GM12801 (cell line): Measurements from ENCODE around the gene MAP4K4.

Source experiments
- TF ChIP-seq, protein P1 (sequence below): IDR thresholded peaks from one replicate; pipeline ENCODE4 v1.5.1; 2011; ENCODE audit warnings: control low read depth; ENCODE audit not compliant: insufficient read length; ENCODE audit errors: extremely low read depth

Gene MAP4K4

DNA sequence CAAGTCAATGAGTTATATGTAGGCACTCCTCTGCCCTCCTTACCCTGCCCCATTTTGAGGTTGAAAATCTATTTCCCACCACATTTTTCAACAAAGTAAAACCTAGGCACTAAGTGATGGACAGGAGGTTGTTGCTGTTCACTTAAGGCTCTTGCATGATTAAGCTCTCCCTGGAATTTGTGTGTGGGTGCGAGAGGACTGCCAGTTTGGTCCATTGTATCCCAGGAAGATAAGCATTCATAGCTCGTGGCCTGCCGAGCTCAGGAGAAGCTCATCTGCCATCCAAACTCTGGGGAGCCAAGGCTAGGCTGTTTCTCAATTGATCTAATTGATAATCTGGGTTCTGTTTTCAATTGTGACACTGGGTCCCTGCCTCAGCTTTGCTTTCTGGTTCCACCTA, 4.7 kb upstream of the MAP4K4 start:
- TF ChIP-seq, protein P1, sequence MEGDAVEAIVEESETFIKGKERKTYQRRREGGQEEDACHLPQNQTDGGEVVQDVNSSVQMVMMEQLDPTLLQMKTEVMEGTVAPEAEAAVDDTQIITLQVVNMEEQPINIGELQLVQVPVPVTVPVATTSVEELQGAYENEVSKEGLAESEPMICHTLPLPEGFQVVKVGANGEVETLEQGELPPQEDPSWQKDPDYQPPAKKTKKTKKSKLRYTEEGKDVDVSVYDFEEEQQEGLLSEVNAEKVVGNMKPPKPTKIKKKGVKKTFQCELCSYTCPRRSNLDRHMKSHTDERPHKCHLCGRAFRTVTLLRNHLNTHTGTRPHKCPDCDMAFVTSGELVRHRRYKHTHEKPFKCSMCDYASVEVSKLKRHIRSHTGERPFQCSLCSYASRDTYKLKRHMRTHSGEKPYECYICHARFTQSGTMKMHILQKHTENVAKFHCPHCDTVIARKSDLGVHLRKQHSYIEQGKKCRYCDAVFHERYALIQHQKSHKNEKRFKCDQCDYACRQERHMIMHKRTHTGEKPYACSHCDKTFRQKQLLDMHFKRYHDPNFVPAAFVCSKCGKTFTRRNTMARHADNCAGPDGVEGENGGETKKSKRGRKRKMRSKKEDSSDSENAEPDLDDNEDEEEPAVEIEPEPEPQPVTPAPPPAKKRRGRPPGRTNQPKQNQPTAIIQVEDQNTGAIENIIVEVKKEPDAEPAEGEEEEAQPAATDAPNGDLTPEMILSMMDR, result no peak

- TF ChIP-seq, protein P1, result no peak
Observed at GRCh38 chr2:101693991-101694588, 3.4 kb upstream of the MAP4K4 start.

DNA sequence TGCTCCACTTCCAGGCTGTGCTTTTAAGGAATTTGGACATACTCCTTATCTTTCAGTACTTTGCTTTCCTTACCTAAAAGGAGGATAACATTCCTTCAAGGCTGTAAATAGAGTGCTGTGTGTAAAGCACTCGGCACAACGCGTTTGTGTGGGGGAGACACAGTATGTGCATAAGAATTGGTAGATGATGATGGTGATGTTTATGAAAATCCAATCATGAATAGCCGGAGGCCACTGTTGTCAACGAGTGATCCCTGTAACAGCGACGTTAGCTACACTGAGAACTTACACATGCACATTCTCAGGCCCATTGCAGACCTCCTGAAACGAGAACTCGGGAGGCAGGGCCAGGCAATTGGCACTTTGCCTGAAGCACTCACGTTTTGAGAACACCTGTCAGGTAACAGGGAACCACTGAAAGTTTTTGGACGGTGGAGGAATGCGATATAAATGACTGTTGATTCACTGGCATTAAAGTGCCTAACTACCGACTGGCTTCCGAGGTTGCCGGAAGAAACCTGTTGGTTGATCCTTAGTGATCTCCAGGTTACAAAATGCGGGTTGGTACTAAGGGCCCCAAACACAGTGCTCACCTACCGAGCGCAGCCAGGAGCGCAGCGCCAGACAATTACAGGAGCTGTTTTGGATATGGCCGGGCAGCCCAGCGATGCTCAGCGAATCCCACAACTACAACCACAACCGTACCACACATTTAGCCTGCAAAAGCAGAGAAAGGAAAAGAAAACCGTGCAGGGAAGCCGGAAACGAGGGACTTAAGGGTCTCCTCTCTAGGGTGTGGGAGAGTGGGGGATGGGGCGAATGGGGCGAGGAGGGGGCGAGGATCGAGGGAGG, 1.0 kb upstream of the MAP4K4 start:
- TF ChIP-seq, protein P1, result no peak

- TF ChIP-seq, protein P1, result no peak
Observed at GRCh38 chr2:101698014-101698843, 722 bp downstream of the MAP4K4 start.

GRCh38 chr2:101698844-101699754, 1.6 kb downstream of the MAP4K4 start:
- TF ChIP-seq, protein P1, result no peak

DNA sequence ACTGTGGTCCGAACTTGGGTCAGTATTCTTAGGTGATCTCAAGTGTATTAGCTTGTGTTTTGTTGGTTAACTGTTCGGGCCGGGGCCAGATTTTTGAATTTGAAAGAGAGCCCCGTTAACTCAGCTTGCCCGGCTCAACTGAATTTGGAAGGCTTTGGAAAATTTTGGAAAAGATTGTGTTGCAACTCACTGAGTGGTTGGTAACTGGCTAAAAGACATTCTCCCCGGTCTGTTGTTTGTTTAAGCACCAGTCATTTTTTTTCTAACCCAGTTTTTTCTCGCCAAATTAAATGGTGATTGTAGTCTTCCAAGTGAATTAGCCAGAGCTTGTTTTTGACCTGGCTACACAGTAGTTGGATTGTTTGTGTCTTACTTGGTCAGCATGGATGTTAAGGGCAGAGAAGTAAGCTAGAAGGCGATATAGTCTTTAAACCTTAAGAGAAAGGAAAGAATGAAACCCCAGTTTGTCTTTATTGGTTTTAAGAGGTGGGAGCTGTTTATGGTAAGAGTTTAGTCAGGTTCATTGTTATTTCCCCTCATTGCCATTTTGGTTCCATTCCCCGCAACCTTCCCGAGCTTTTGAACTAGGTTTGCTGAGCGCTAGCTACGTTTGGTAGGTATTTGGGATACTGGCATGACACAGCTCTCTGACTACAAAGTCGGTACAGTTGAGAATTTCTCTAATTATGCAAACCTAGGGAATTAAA, 2.4 kb downstream of the MAP4K4 start:
- TF ChIP-seq, protein P1, result no peak
